GM13977 (cell line): ENCODE measurements around the gene SPATA6L.

Experiments used
- DNase-seq: peaks from one replicate; pipeline ENCODE4 v3.0.0; 2012; ENCODE audit warnings: low spot score
- in situ Hi-C: fragments of 300-500 bp; cut with MboI; formaldehyde crosslinking; loops from one replicate; pipeline ENCODE4 v1.12.0; 2022; ENCODE audit warnings: low sequenced_read_pairs, low pct_unique_long_range_greater_than_20kb, mixed read lengths, inconsistent platforms; ENCODE audit not compliant: unreplicated experiment
- TF ChIP-seq, protein P1 (sequence below): IDR thresholded peaks from 2 replicates; pipeline ENCODE4 v1.5.1; 2012; ENCODE audit warnings: mild to moderate bottlenecking, control low read depth; ENCODE audit not compliant: insufficient read depth; ENCODE audit errors: extremely low read depth, missing control alignments

SPATA6L gene

DNA sequence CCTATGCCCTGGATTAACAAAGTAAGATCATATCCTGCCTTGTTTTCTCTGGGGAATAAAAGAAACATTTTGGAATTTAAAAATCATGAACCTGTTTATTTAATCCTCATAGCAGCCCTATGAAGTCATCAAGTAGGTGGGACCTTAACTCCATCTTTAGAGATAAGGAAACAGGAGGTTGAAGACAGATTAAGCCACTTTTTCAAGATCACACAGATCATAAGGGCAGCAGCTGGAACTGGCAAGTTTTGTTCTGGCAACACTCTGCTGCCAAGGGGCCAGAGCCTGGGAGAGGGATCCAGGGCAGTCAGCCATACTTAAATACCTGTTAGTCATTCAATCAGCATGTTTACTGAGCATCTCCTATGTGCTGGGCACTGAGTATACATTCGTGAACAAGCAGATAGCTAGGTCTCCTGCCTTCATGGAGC lies 112.3 kb downstream of the SPATA6L start:
- TF ChIP-seq, protein P1, sequence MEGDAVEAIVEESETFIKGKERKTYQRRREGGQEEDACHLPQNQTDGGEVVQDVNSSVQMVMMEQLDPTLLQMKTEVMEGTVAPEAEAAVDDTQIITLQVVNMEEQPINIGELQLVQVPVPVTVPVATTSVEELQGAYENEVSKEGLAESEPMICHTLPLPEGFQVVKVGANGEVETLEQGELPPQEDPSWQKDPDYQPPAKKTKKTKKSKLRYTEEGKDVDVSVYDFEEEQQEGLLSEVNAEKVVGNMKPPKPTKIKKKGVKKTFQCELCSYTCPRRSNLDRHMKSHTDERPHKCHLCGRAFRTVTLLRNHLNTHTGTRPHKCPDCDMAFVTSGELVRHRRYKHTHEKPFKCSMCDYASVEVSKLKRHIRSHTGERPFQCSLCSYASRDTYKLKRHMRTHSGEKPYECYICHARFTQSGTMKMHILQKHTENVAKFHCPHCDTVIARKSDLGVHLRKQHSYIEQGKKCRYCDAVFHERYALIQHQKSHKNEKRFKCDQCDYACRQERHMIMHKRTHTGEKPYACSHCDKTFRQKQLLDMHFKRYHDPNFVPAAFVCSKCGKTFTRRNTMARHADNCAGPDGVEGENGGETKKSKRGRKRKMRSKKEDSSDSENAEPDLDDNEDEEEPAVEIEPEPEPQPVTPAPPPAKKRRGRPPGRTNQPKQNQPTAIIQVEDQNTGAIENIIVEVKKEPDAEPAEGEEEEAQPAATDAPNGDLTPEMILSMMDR, result no peak
- in situ Hi-C loops, result no loop called here
- no peak for DNase-seq

DNA sequence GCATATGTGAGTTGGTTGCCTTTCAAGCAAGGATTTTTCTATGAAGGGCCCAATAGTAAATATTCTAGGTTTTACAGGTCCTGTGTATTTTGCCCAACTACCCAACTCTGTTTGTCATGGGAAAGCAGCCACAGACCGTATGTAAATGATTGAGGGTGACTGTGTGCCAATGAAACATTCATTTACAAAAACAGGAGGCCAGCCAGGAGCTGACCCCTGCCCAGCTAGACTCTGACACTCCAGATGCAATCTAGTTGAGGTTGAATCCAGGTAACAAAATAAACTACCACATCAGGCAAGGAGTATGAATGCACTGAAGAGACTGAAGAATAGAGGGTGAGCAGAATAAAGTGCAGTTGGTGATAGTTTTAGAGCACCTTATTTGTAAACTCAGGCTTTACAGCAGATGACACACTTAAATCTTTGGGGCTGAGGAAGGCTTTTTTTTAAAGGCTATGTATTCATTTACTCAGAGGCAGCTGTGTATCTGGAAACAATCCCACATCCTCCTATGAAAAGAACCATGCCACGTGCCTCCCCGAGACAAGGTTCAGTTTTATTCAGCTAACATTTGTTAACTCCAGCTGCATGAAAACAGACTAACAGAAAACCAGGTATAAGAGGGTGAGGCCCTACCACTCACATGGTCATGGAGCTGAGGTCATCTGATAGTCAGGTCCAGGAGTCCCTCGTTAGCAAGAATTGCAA lies 115.3 kb downstream of the SPATA6L start:
- in situ Hi-C loops, result no loop called here
- TF ChIP-seq, protein P1, result no peak
- DNase-seq, result no peak

DNA sequence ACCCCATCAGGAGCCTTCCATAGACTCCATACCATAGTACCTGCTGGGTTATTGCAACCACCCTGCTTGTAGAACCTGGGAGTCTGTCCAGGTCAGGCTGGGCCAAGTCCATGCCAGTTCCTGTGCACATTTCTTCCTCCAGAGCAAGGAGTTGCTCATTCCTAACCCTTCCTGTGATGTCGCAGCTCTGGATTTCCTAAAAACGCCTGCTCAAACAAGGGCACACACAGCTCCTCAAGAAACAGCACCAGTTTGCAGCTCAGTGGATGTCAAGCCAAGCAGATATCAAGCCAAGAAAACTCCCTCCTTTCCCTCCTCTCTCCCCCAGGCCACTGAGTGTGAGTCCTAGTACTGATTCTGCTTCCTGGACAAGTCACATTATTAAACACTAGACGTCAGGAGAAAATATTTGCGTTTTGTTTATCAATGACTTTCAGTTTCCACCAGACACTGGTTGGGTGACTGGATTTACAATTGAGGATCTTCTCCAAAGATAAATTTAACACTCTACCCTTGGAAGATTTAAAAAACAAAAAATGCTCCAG lies 116.5 kb downstream of the SPATA6L start:
- in situ Hi-C loops, result no loop called here
- no peak for DNase-seq
- TF ChIP-seq, protein P1, result no peak

DNA sequence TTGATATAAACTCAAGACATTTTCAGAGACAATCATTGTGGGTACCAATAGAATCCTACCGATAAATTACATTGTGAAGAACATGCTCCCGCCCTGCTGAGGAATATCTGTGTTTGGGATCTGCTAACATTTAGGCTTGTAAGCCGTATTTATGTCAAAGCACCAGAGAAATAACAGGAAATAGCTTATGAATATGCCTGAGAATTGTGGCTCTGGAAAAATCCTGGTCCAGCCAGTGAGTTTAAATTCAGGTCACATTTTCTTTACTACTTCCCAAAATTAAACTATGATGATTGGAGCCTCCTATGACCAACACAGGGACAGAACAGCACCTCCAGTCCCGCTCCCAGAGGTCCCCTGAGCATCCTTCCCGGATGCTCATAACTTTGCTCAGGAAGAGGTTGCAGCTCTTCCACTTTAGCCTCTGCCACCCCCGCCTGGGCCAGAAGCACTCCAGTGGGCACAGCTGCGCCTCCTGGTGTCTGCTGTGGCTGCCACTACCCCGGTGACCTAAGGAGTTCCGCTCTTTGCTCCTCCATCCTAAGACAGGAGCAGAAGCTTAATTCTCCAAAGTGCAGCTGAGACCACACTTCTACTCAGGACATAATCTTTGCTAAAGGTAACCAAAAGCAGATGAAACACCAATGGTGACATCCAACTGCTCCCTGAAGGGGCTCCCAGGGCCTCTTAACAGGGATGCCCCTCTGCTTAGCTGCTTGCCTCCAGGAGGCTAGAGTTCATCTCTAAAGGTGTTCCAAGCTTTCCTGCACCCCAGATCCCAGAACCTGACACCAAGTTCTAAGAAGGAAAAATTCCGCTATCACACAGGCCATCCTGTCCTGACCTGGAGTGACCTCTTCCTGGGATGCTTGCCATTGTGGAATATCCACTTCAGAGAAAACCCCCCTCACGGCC lies 117.2 kb downstream of the SPATA6L start:
- in situ Hi-C loops, result no loop called here
- DNase-seq, result no peak
- TF ChIP-seq, protein P1, result peak; percentile 36
